ENCODE measurements around the gene FLYWCH1.

- TF ChIP-seq EZH2phosphoT487 (IDR thresholded peaks at IDR 0.05; ENCODE audit: insufficient read depth, low read depth) (no peak), EZH2 (IDR thresholded peaks at IDR 0.05; ENCODE audit: insufficient read depth, poor library complexity, severe bottlenecking) (no peak)
Observed at GRCh38 chr16:2934450-2934849, 22.7 kb downstream of the FLYWCH1 start.

Data from GM23248 (cell line).